ENCODE results near the gene PPWD1.

PPWD1 gene

GRCh38 chr5:65624025-65624570, 61.0 kb downstream of the PPWD1 start, which contains the start of gene TRIM23 (continued):
- TF ChIP-seq ZNF521 (tag by site-specific recombination; IDR thresholded peaks at IDR 0.05) (no peak), ZNF513 (tag by site-specific recombination; IDR thresholded peaks at IDR 0.05) (0 out of 2 replicates have a peak, but pooled peaks have one; percentile 5), TCF7L2 (IDR thresholded peaks at IDR 0.05; ENCODE audit: borderline replicate concordance, low read depth, low read length) (no peak), WT1 (tag by site-specific recombination; IDR thresholded peaks at IDR 0.05) (peak; percentile 42), ZNF670 (tag by site-specific recombination; IDR thresholded peaks at IDR 0.05; ENCODE audit: low read depth) (no peak)

- H3K27ac ChIP-seq (ENCODE audit: extremely low read depth, low read depth, low read length): peak within 1 kb of the TSS; percentile 50
- ChIA-PET CTCF (interaction anchor here (0.5 kb wide), 1 partner anchor 57 kb away, joined by 4 read pairs; no protein-coding TSS in a partner anchor), POLR2A (interaction anchor here (0.9 to 1.2 kb wide), 3 partner anchors 21 to 98 kb away, joined by 3 read pairs; partner anchors contain the start of genes CENPK and PPWD1)
- peaks cover 0 to 8% of the 10 kb centered on the region in 2 experiments; a peak in 2 of 3 replicates for H3K36me3 ChIP-seq (ENCODE audit: control insufficient read depth in 2 of 2, insufficient read depth in 1 of 2, low read length in 2 of 2)
- H3K4me1 ChIP-seq (ENCODE audit: control insufficient read depth, insufficient read depth, low read length): peaks cover 2% of the 10 kb centered on the region; the same call in 1 of the 2 replicates
- no peaks in the 10 kb centered on the region for H3K9me3 ChIP-seq (ENCODE audit: control insufficient read depth, insufficient read depth, low read depth, low read length)
- H3K4me3 ChIP-seq (ENCODE audit: low read depth, low read length): peak within 1 kb of the TSS; percentile 98
- TF ChIP-seq PRDM2 (tag by site-specific recombination; IDR thresholded peaks at IDR 0.05; ENCODE audit: borderline replicate concordance) (no peak), ZNF621 (tag by site-specific recombination; IDR thresholded peaks at IDR 0.05) (no peak), ZNF513 (tag by site-specific recombination; IDR thresholded peaks at IDR 0.05) (0 out of 2 replicates have a peak, but pooled peaks have one; percentile 6), ZNF76 (tag by site-specific recombination; IDR thresholded peaks at IDR 0.05; ENCODE audit: borderline replicate concordance, low read depth) (peak; percentile 87), ZNF266 (tag by site-specific recombination; IDR thresholded peaks at IDR 0.05; ENCODE audit: low read depth) (no peak), ZSCAN30 (tag by site-specific recombination; IDR thresholded peaks at IDR 0.05) (peak; percentile 40; the same call in 1 of the 2 replicates), ZBTB17 (tag by site-specific recombination; IDR thresholded peaks at IDR 0.05) (peak; percentile 94), YY2 (tag by site-specific recombination; IDR thresholded peaks at IDR 0.05) (peak; percentile 49; the same call in 1 of the 2 replicates), KLF17 (tag by site-specific recombination; IDR thresholded peaks at IDR 0.05) (no peak), ZNF585B (tag by site-specific recombination; IDR thresholded peaks at IDR 0.05) (no peak), ZNF280D (tag by site-specific recombination; IDR thresholded peaks at IDR 0.05) (no peak), ZSCAN16 (tag by site-specific recombination; IDR thresholded peaks at IDR 0.05) (0 out of 2 replicates have a peak, but pooled peaks have one; percentile 21), ZNF324 (tag by site-specific recombination; IDR thresholded peaks at IDR 0.05) (0 out of 2 replicates have a peak, but pooled peaks have one; percentile 47), ZNF548 (tag by site-specific recombination; IDR thresholded peaks at IDR 0.05) (no peak), ZXDB (tag by site-specific recombination; IDR thresholded peaks at IDR 0.05) (peak; percentile 68; the same call in 1 of the 2 replicates), MZF1 (tag by site-specific recombination; IDR thresholded peaks at IDR 0.05; ENCODE audit: borderline replicate concordance) (peak; percentile 90; the same call in 1 of the 2 replicates)
These were observed 61.8 kb downstream of the PPWD1 start, which contains the start of the genes SHLD3 and TRAPPC13 for GRCh38 chr5:65624571-65625555. SHLD3 (plus strand) TSS chr5:65625027; CDS start chr5:65629588, 4,561 bp downstream. TRAPPC13 (plus strand) TSS chr5:65625027; CDS start chr5:65625061, 34 bp downstream.

Measured in HEK293 (cell line).